GM18858 (cell line): Measurements from ENCODE around the gene JPH3.
"Not testable (repeated sequence)": the region's sequence is repeated elsewhere in the genome, so short reads cannot be mapped to it uniquely, and the experiment has no call there.

Experiments used
- ATAC-seq: cut with Tn5 transposase; IDR thresholded peaks from one replicate; pipeline ENCODE4 v1.9.1; 2021; ENCODE audit not compliant: unreplicated experiment

The JPH3 gene

GRCh38 chr16:87572959-87573358, 29.3 kb upstream of the JPH3 start:
- ATAC-seq, result no peak

GRCh38 chr16:87575027-87575804, 27.1 kb upstream of the JPH3 start:
- no peak for ATAC-seq

- no peak for ATAC-seq
Measured at GRCh38 chr16:87576171-87576570, 26.1 kb upstream of the JPH3 start.

- ATAC-seq, result not testable (repeated sequence)
Measured at GRCh38 chr16:87578142-87578930, 24.0 kb upstream of the JPH3 start.

- ATAC-seq, result no peak
Measured at GRCh38 chr16:87579691-87580090, 22.6 kb upstream of the JPH3 start.

- ATAC-seq, result no peak
Measured at GRCh38 chr16:87580855-87581261, 21.4 kb upstream of the JPH3 start.

- no peak for ATAC-seq
Measured at GRCh38 chr16:87581857-87582215, 20.5 kb upstream of the JPH3 start.

- no peak for ATAC-seq
Measured at GRCh38 chr16:87582216-87582965, 19.9 kb upstream of the JPH3 start.

- no peak for ATAC-seq
Measured at GRCh38 chr16:87582966-87583325, 19.4 kb upstream of the JPH3 start.

- ATAC-seq, result no peak
Measured at GRCh38 chr16:87583453-87584131, 18.7 kb upstream of the JPH3 start.

- no peak for ATAC-seq
Measured at GRCh38 chr16:87584271-87584670, 18.0 kb upstream of the JPH3 start.

GRCh38 chr16:87584975-87585374, 17.3 kb upstream of the JPH3 start:
- ATAC-seq, result no peak

GRCh38 chr16:87585442-87586200, 16.7 kb upstream of the JPH3 start:
- ATAC-seq, result no peak

GRCh38 chr16:87586201-87586782, 16.0 kb upstream of the JPH3 start:
- ATAC-seq, result no peak

GRCh38 chr16:87587636-87588035, 14.7 kb upstream of the JPH3 start:
- ATAC-seq, result no peak

- ATAC-seq, result no peak
Measured at GRCh38 chr16:87592018-87592712, 10.1 kb upstream of the JPH3 start.

GRCh38 chr16:87593710-87594258, 8.5 kb upstream of the JPH3 start:
- ATAC-seq, result no peak

GRCh38 chr16:87595712-87596111, 6.6 kb upstream of the JPH3 start:
- no peak for ATAC-seq

- ATAC-seq, result no peak
Measured at GRCh38 chr16:87597324-87597830, 4.9 kb upstream of the JPH3 start.
